GM06990 (cell line): ENCODE measurements around the gene ST8SIA5.
"Not testable (repeated sequence)": the region's sequence is repeated elsewhere in the genome, so short reads cannot be mapped to it uniquely, and the experiment has no call there.

Experiments
- DNase-seq: peaks from one replicate; pipeline ENCODE4 v3.0.0-alpha.2; 2011; ENCODE audit not compliant: insufficient read length; ENCODE audit errors: extremely low read depth
- H3K27me3 ChIP-seq: replicated peaks from 2 replicates; pipeline ENCODE4 v1.6.0; 2011; ENCODE audit warnings: low read length; ENCODE audit not compliant: control insufficient read depth, insufficient read depth
- H3K36me3 ChIP-seq: 2 replicates; pipeline ENCODE4 v1.5.1; 2011; ENCODE audit warnings: low read length; ENCODE audit not compliant: control insufficient read depth, insufficient read depth
- H3K4me3 ChIP-seq: replicated peaks from 2 replicates; pipeline ENCODE4 v1.5.1; 2011; ENCODE audit warnings: low read depth, mild to moderate bottlenecking, control low read depth, low read length
- TF ChIP-seq, protein P1 (sequence below): IDR thresholded peaks from 2 replicates; pipeline ENCODE4 v1.5.1; 2011; ENCODE audit warnings: low read length, control low read depth, mild to moderate bottlenecking, inconsistent platforms; ENCODE audit not compliant: insufficient read depth, poor library complexity, severe bottlenecking

The ST8SIA5 gene, protein sequence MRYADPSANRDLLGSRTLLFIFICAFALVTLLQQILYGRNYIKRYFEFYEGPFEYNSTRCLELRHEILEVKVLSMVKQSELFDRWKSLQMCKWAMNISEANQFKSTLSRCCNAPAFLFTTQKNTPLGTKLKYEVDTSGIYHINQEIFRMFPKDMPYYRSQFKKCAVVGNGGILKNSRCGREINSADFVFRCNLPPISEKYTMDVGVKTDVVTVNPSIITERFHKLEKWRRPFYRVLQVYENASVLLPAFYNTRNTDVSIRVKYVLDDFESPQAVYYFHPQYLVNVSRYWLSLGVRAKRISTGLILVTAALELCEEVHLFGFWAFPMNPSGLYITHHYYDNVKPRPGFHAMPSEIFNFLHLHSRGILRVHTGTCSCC

DNA sequence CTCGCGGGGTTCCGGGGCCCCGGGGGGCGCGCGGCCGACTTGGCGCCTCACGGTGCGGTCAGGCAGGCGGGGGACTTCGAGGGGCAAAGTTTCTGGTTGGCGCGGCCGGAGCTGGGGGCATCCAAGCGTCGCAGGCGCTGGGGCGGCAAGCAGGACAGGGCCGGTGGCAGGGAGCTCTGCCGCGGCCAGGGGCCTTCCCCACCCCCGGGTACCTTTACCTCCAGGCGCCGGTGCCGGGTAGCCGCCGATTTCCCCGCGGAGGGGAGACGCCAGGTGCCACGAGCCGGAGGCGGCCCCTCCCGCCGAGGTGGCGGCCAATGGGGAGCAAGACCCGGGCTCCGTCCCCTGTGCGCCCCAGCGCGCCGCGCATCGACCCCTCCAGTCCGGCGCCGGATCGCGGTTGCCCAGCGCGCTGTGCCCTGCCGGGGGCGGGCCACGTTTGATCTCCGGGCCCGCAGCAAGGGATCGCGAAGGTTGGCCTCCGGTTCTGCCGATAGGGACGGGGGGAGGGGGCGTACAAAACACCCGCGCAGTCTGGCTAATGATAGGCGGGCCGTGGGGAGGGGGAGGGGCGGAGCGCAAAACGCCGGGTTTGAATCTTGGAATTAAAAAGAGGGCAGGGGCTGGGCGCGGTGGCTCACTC lies at the start of gene ST8SIA5:
Gene ST8SIA5, minus strand, starts transcription at position 495 of the 643 bp plus-strand sequence. CDS start 545 bp downstream, outside the sequence.
- peak; percentile 61 for DNase-seq
- Histone ChIP-seq H3K36me3 (no peaks in the 10 kb centered on the region), H3K4me3 (peak within 1 kb of the TSS; percentile 67), H3K27me3 (no peaks in the 10 kb centered on the region; the same call in 1 of the 2 replicates)
- TF ChIP-seq, protein P1, sequence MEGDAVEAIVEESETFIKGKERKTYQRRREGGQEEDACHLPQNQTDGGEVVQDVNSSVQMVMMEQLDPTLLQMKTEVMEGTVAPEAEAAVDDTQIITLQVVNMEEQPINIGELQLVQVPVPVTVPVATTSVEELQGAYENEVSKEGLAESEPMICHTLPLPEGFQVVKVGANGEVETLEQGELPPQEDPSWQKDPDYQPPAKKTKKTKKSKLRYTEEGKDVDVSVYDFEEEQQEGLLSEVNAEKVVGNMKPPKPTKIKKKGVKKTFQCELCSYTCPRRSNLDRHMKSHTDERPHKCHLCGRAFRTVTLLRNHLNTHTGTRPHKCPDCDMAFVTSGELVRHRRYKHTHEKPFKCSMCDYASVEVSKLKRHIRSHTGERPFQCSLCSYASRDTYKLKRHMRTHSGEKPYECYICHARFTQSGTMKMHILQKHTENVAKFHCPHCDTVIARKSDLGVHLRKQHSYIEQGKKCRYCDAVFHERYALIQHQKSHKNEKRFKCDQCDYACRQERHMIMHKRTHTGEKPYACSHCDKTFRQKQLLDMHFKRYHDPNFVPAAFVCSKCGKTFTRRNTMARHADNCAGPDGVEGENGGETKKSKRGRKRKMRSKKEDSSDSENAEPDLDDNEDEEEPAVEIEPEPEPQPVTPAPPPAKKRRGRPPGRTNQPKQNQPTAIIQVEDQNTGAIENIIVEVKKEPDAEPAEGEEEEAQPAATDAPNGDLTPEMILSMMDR = no peak

DNA sequence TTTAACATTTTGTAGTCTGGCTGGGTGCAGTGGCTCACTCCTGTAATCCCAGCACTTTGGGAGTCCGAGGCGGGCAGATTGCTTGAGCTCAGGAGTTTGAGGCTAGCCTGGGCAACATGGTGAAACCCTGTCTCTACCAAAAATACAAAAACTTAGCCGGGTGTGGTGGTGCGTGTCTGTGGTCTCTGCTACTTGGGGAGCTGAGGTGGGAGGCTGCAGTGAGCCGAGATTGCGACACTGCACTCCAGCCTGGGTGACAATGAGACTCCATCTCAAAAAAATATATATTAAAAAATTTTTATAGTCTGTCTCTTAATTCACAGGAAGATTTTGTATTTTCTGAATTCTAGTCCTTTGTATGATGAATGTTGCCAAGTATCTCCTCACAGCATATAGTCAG lies 39.1 kb upstream of the ST8SIA5 start:
- H3K27me3 ChIP-seq, H3K4me3 ChIP-seq, H3K36me3 ChIP-seq, DNase-seq: not testable (repeated sequence)

DNA sequence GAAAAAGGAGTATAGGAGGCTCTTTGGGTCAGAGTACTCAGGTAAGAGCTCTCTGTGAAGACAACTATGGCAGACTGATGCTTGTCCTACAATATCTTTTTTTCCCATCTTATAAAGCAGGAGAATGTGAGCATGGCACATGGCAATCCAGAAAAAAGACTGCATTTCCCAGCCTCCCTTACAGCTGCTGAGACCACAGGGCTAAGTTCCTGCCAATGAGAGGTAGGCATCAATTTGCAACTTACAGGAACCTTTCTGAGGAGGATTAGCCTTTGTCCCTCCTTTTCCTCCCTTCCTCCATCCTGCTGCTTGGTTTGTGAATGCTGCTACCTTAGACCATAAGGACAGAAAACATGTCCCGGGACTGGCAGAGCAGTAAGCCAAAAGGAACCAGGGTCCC lies 37.8 kb upstream of the ST8SIA5 start:
- DNase-seq = no peak
- Histone ChIP-seq H3K27me3 (no peaks in the 10 kb centered on the region), H3K36me3 (no peaks in the 10 kb centered on the region), H3K4me3 (no peak overlapping the region)
- TF ChIP-seq, protein P1 = no peak

DNA sequence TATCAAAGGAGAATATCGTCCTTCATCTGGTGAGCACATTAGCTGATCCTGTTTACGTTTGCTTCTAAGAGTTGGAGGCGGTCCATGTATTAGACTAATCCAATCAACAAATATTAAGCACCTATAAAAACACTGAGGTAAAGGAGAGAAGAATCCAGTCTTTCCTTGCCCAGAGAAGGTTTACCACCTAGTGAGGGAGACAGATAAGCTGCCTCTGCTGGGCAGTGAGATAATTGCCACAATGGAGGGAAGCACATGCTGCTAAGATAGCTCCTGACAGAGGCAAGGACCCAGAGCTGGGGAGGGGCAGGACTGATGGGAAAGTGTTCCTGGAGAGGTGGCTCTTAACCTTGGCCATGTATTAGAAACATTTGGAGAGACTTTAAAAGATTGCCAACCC lies 36.7 kb upstream of the ST8SIA5 start:
- no peaks in the 10 kb centered on the region for H3K36me3 ChIP-seq
- DNase-seq = no peak
- TF ChIP-seq, protein P1 = peak; percentile 5

DNA sequence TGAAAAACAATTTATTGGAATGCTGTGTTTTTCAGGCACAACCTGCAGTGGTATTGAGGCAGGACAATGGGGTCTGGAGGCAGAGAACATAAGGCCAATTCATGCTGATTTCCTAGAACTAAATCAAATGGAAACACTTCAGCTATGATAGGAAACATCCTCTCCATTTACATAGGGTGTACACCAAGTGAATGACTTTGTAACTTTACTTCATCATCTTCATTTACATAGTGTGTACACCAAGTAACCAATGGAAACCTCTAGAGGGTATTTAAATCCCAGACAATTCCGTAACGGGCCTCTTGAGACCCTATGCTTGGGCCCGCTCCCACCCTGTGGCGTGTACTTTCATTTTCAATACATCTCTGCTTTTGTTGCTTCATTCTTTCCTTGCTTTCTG lies 32.2 kb upstream of the ST8SIA5 start:
- TF ChIP-seq, protein P1 = no peak
- no peak for DNase-seq

More for the DNA sequence above, 36.7 kb upstream of the ST8SIA5 start:
- no peak overlapping the region for H3K4me3 ChIP-seq
- H3K27me3 ChIP-seq = no peaks in the 10 kb centered on the region

DNA sequence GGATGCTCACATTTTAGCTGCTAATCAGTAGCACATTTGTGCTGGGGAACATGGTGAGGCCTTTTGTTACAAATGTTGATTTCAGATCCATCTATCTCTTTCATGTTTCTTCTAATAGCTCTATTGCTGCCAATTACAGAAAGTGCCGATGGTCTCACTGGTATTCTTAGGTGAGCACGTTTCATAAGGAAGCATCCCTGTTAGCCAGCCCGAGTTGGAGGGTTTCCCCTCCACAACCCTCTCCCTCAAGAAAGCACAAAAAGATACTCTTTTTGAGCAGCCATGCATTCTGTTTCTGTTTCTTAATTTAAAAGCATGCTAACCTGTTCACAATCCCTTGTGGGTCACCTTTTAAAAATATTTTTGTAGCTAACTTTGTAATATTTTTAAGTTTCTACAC lies 30.8 kb upstream of the ST8SIA5 start:
- no peak for DNase-seq
- Histone ChIP-seq H3K4me3 (no peak overlapping the region), H3K27me3 (no peaks in the 10 kb centered on the region), H3K36me3 (no peaks in the 10 kb centered on the region)
- TF ChIP-seq, protein P1 = no peak

More for the DNA sequence above, 32.2 kb upstream of the ST8SIA5 start:
- no peaks in the 10 kb centered on the region for H3K27me3 ChIP-seq
- H3K36me3 ChIP-seq = no peaks in the 10 kb centered on the region
- H3K4me3 ChIP-seq = no peak overlapping the region
